ENCODE results near the gene C12orf54.

GRCh38 chr12:48542300-48542928 lies 60.1 kb downstream of the C12orf54 start:
- TF ChIP-seq POLR2A (IDR thresholded peaks at IDR 0.05; ENCODE audit: low read depth, low read length) (no peak), TAF1 (IDR thresholded peaks at IDR 0.05; ENCODE audit: borderline replicate concordance, low read depth, low read length) (no peak)
